ENCODE results near the gene TMEM196. TPM values are rescaled to one million over a fixed set of nuclear protein-coding genes. Genes with fewer than 3 reads are reported as not detected.

TMEM196 gene
- total RNA-seq (10 to 100 TPM in 1 of 2 donors, 1 to 10 TPM in 1; 2.4 to 16.5 TPM), polyA plus RNA-seq (ENCODE audit: insufficient read length in 2 of 2) (10 to 100 TPM; 14.7 to 18.8 TPM)
- long read RNA-seq, donor 1, partial matches to known transcripts = 0 of 2 reads
- long read RNA-seq, donor 1, other reads (novel, unspliced or antisense) = 0 of 2 reads
- long read RNA-seq, donor 2, partial matches to known transcripts = 0 of 1 reads
- long read RNA-seq, donor 2, other reads (novel, unspliced or antisense) = 0 of 1 reads
- long read RNA-seq, donor 3 = 0 reads
- long read RNA-seq, donor 4 = 0 reads

- no peaks in the 10 kb centered on the region for H3K9me3 ChIP-seq (ENCODE audit: control insufficient read depth, insufficient read depth, low read length)
- peaks cover 3% of the 10 kb centered on the region for H3K27me3 ChIP-seq (ENCODE audit: control insufficient read depth, insufficient read depth, low read length)
- H3K36me3 ChIP-seq (ENCODE audit: control insufficient read depth, insufficient read depth, low read length) = no peaks in the 10 kb centered on the region
- WGBS (ENCODE audit: insufficient coverage) = 0% methylated on average over 39 of the region's 49 CpGs
- peaks cover 7% of the 10 kb centered on the region for H3K4me1 ChIP-seq (ENCODE audit: control insufficient read depth, insufficient read depth, low read length)
- peak; percentile 58 to 95 (median 71) for DNase-seq (ENCODE audit: low read depth in 4 of 6, low spot score in 6 of 6)
- peak within 1 kb of the TSS; percentile 65 for H3K27ac ChIP-seq (ENCODE audit: low read depth, low read length)
- H3K4me3 ChIP-seq (ENCODE audit: low read depth, low read length) = peak within 1 kb of the TSS; percentile 46
Observed at GRCh38 chr7:19772841-19773760, at the start of gene TMEM196. TSS of gene TMEM196 (minus strand) at chr7:19773617. CDS start at chr7:19772696, 921 bp downstream.

DNA sequence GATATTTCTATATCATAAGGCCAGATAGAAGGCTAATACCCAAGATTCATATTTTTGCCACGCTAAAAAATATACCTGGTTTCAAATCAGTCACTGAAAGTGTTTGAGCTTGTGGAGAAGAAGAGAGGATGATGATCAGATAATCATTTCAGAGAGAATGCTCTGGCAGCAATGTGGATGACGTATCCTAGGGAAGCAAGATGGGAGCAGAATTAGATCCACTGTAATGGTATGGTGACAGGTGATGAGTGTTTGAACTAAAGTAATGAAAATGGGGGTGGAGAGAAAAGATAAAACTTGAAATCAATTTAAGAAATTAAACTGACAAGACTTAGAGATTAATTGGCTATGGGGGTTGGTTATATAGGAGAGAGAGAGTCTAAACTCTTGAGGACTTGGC lies 42.7 kb upstream of the TMEM196 start:
- WGBS (ENCODE audit: insufficient coverage) = 100% methylated on average over 2 of the region's 2 CpGs
- DNase-seq (ENCODE audit: low read depth in 4 of 6, low spot score in 6 of 6) = no peak
- Histone ChIP-seq H3K27me3 (ENCODE audit: control insufficient read depth, insufficient read depth, low read length) (no peaks in the 10 kb centered on the region), H3K27ac (ENCODE audit: low read depth, low read length) (no peak overlapping the region), H3K9me3 (ENCODE audit: control insufficient read depth, insufficient read depth, low read length) (no peaks in the 10 kb centered on the region), H3K4me3 (ENCODE audit: low read depth, low read length) (no peak overlapping the region), H3K36me3 (ENCODE audit: control insufficient read depth, insufficient read depth, low read length) (no peaks in the 10 kb centered on the region), H3K4me1 (ENCODE audit: control insufficient read depth, insufficient read depth, low read length) (no peaks in the 10 kb centered on the region)

DNA sequence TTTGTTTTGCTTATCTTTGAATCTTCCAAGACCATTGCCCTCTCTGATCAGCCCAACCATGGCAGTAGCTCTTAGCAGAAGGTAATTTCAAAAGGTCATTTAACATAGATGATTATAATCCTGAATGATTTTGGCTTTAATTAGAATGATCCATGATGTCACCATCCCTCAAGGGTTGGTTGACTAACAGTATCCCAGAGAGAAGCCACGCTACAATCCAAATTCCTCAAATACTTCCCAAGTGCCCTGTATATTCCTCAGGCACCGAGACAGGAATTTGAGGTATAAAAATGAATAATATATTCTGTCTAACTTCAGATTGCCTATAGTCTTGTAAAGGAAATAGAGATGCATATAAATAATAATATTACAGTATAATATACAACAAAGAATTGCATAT lies 42.1 kb upstream of the TMEM196 start:
- H3K4me3 ChIP-seq (ENCODE audit: low read depth, low read length) = no peak overlapping the region
- no peak for DNase-seq (ENCODE audit: low read depth in 4 of 6, low spot score in 6 of 6)

DNA sequence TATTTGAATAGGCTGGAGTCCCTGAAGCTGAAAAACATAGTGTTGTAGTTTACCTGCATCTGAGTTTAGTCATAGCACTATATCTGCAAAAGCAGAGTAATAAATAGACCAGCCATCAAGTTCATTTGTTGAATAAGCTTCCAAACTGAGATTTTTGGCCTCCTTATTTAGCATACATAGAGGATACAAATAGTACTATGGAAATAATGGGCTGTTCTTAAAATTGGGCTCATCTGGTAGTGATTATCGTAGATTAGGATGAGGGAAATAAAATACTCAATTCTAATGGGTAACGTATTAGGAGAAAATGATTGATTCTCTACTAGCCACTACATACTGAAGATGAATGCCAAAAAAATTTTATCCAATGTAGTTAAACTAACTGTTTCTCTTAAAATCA lies 41.4 kb upstream of the TMEM196 start:
- no CpG with 5 or more reads among the region's 2 CpGs for WGBS (ENCODE audit: insufficient coverage)
- DNase-seq (ENCODE audit: low read depth in 4 of 6, low spot score in 6 of 6) = no peak
- H3K27ac ChIP-seq (ENCODE audit: low read depth, low read length) = no peak overlapping the region
- no peak overlapping the region for H3K4me3 ChIP-seq (ENCODE audit: low read depth, low read length)
- no peaks in the 10 kb centered on the region for H3K4me1 ChIP-seq (ENCODE audit: control insufficient read depth, insufficient read depth, low read length)
- no peaks in the 10 kb centered on the region for H3K36me3 ChIP-seq (ENCODE audit: control insufficient read depth, insufficient read depth, low read length)
- no peaks in the 10 kb centered on the region for H3K9me3 ChIP-seq (ENCODE audit: control insufficient read depth, insufficient read depth, low read length)
- no peaks in the 10 kb centered on the region for H3K27me3 ChIP-seq (ENCODE audit: control insufficient read depth, insufficient read depth, low read length)

More for the DNA sequence above, 42.1 kb upstream of the TMEM196 start:
- H3K4me1 ChIP-seq (ENCODE audit: control insufficient read depth, insufficient read depth, low read length) = no peaks in the 10 kb centered on the region
- no peaks in the 10 kb centered on the region for H3K36me3 ChIP-seq (ENCODE audit: control insufficient read depth, insufficient read depth, low read length)
- H3K27me3 ChIP-seq (ENCODE audit: control insufficient read depth, insufficient read depth, low read length) = no peaks in the 10 kb centered on the region
- no peaks in the 10 kb centered on the region for H3K9me3 ChIP-seq (ENCODE audit: control insufficient read depth, insufficient read depth, low read length)
- WGBS (ENCODE audit: insufficient coverage) = no CpG with 5 or more reads among the region's 2 CpGs
- no peak overlapping the region for H3K27ac ChIP-seq (ENCODE audit: low read depth, low read length)

GRCh38 chr7:19811386-19811785 lies 38.0 kb upstream of the TMEM196 start:
- no peak overlapping the region for H3K4me3 ChIP-seq (ENCODE audit: low read depth, low read length)
- no peaks in the 10 kb centered on the region for H3K4me1 ChIP-seq (ENCODE audit: control insufficient read depth, insufficient read depth, low read length)
- no peaks in the 10 kb centered on the region for H3K27me3 ChIP-seq (ENCODE audit: control insufficient read depth, insufficient read depth, low read length)
- DNase-seq (ENCODE audit: low read depth in 4 of 6, low spot score in 6 of 6) = peak in 1 of 6 donors; percentile 34
- WGBS (ENCODE audit: insufficient coverage) = no CpG with 5 or more reads among the region's 1 CpG
- no peak overlapping the region for H3K27ac ChIP-seq (ENCODE audit: low read depth, low read length)
- no peaks in the 10 kb centered on the region for H3K9me3 ChIP-seq (ENCODE audit: control insufficient read depth, insufficient read depth, low read length)
- H3K36me3 ChIP-seq (ENCODE audit: control insufficient read depth, insufficient read depth, low read length) = no peaks in the 10 kb centered on the region

GRCh38 chr7:19798986-19799385 lies 25.6 kb upstream of the TMEM196 start:
- Histone ChIP-seq H3K9me3 (ENCODE audit: control insufficient read depth, insufficient read depth, low read length) (no peaks in the 10 kb centered on the region), H3K27me3 (ENCODE audit: control insufficient read depth, insufficient read depth, low read length) (no peaks in the 10 kb centered on the region), H3K4me3 (ENCODE audit: low read depth, low read length) (no peak overlapping the region), H3K36me3 (ENCODE audit: control insufficient read depth, insufficient read depth, low read length) (no peaks in the 10 kb centered on the region), H3K27ac (ENCODE audit: low read depth, low read length) (no peak overlapping the region), H3K4me1 (ENCODE audit: control insufficient read depth, insufficient read depth, low read length) (no peaks in the 10 kb centered on the region)
- DNase-seq (ENCODE audit: low read depth in 4 of 6, low spot score in 6 of 6) = peak in 1 of 6 donors; percentile 9
- no CpG with 5 or more reads among the region's 3 CpGs for WGBS (ENCODE audit: insufficient coverage)

DNA sequence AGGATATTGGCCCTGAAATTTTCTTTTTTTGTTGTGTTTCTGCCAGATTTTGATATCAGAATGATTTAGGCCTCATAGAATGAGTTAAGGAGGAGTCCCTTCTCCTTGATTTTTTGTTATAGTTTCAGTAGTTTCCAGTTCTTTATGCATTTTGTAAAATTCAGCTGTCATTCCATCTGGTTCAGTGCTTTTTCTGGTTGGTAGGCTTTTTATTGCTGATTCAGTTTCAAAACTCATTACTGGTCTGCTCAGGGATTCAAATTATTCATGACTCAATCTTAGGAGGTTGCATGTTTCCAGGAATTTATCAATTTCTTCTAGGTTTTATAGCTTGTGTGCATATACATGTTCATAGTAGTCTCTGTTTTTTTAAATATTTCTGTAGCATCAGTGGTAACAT lies 10.1 kb upstream of the TMEM196 start:
- peak in 1 of 6 donors; percentile 45 for DNase-seq (ENCODE audit: low read depth in 4 of 6, low spot score in 6 of 6)
- Histone ChIP-seq H3K4me1 (ENCODE audit: control insufficient read depth, insufficient read depth, low read length) (no peaks in the 10 kb centered on the region), H3K27me3 (ENCODE audit: control insufficient read depth, insufficient read depth, low read length) (no peaks in the 10 kb centered on the region), H3K27ac (ENCODE audit: low read depth, low read length) (no peak overlapping the region), H3K9me3 (ENCODE audit: control insufficient read depth, insufficient read depth, low read length) (peaks cover 3% of the 10 kb centered on the region), H3K36me3 (ENCODE audit: control insufficient read depth, insufficient read depth, low read length) (no peaks in the 10 kb centered on the region), H3K4me3 (ENCODE audit: low read depth, low read length) (no peak overlapping the region)

DNA sequence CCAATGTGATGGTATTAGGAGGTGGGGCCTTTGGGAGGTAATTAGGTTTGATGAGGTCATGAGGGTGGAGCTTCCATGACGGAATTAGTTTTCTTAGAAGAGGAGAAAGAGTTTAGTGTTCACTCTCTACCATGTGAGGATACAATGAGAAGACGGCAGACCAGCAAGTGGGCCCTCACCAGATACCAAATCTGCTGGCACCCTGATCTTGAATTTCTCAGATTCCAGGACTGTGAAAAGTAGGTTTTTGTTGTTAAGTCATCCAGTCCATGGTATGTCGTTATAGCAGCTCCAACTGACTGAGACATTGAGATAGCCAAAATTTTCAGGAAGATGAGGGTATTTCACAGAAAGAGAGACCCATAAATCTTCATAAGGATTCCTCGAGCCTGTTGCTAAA lies 3.6 kb upstream of the TMEM196 start:
- Histone ChIP-seq H3K27me3 (ENCODE audit: control insufficient read depth, insufficient read depth, low read length) (peaks cover 3% of the 10 kb centered on the region), H3K27ac (ENCODE audit: low read depth, low read length) (no peak overlapping the region), H3K9me3 (ENCODE audit: control insufficient read depth, insufficient read depth, low read length) (no peaks in the 10 kb centered on the region), H3K4me1 (ENCODE audit: control insufficient read depth, insufficient read depth, low read length) (peaks cover 7% of the 10 kb centered on the region), H3K4me3 (ENCODE audit: low read depth, low read length) (no peak overlapping the region), H3K36me3 (ENCODE audit: control insufficient read depth, insufficient read depth, low read length) (no peaks in the 10 kb centered on the region)
- 93% methylated on average over 2 of the region's 4 CpGs for WGBS (ENCODE audit: insufficient coverage)
- DNase-seq (ENCODE audit: low read depth in 4 of 6, low spot score in 6 of 6) = no peak

DNA sequence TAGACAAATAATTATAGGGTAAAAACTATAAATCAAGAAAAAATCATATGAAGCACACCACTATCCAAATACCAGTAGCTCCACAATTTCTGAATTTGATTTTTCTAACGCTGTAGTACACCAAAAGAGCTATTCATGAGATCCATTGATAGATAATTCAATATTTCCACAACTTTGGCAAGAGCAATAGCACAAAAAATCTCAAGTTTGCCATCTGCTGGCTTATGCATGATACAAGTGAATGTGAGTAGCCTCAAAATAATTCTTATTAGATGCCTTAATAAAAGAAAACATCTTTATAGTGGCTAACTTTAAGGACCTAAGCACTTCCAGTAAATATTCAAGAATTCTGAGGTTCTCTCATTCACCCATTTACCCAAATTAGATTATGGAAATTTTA lies 2.2 kb upstream of the TMEM196 start:
- Histone ChIP-seq H3K9me3 (ENCODE audit: control insufficient read depth, insufficient read depth, low read length) (no peaks in the 10 kb centered on the region), H3K4me3 (ENCODE audit: low read depth, low read length) (no peak overlapping the region), H3K27me3 (ENCODE audit: control insufficient read depth, insufficient read depth, low read length) (peaks cover 3% of the 10 kb centered on the region), H3K27ac (ENCODE audit: low read depth, low read length) (no peak overlapping the region), H3K4me1 (ENCODE audit: control insufficient read depth, insufficient read depth, low read length) (peaks cover 7% of the 10 kb centered on the region), H3K36me3 (ENCODE audit: control insufficient read depth, insufficient read depth, low read length) (no peaks in the 10 kb centered on the region)
- no CpG with 5 or more reads among the region's 1 CpG for WGBS (ENCODE audit: insufficient coverage)
- DNase-seq (ENCODE audit: low read depth in 4 of 6, low spot score in 6 of 6) = peak in 1 of 6 donors; percentile 66

Measured in spinal cord (tissue), 10 donors.